ENCODE data around the gene MDGA2. TPM values are rescaled to one million over a fixed set of nuclear protein-coding genes. Genes with fewer than 3 reads are reported as not detected.

MDGA2 gene
- total RNA-seq, 1 donor from 2014 or later: 8.1 TPM

DNA sequence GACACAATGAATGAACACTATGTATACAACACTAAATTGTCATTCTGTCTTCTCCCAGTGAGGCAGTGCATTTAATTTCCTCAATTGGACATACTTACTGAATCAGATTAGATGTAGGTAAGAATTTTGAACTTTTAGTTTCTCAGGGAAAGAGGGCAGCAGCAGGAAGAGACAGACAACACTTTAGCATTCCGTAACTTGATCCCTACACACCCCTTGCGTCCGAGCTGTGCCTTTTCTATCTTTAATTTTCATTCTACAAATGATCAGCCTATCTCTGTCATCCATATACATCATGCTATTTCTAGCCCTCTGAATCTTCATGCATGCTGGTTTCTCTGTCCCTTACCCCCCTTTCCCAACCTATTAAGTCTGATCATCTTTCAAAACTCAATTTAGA, 665.8 kb downstream of the MDGA2 start:
- H3K27ac Mint-ChIP-seq (ENCODE audit: unreplicated experiment): no peak overlapping the region
- H3K36me3 Mint-ChIP-seq (ENCODE audit: low read depth, unreplicated experiment): no peaks in the 10 kb centered on the region
- peaks cover 5% of the 10 kb centered on the region for H3K4me1 Mint-ChIP-seq (ENCODE audit: unreplicated experiment)
- no peaks in the 10 kb centered on the region for H3K9me3 Mint-ChIP-seq (ENCODE audit: unreplicated experiment)
- TF ChIP-seq, protein P1, sequence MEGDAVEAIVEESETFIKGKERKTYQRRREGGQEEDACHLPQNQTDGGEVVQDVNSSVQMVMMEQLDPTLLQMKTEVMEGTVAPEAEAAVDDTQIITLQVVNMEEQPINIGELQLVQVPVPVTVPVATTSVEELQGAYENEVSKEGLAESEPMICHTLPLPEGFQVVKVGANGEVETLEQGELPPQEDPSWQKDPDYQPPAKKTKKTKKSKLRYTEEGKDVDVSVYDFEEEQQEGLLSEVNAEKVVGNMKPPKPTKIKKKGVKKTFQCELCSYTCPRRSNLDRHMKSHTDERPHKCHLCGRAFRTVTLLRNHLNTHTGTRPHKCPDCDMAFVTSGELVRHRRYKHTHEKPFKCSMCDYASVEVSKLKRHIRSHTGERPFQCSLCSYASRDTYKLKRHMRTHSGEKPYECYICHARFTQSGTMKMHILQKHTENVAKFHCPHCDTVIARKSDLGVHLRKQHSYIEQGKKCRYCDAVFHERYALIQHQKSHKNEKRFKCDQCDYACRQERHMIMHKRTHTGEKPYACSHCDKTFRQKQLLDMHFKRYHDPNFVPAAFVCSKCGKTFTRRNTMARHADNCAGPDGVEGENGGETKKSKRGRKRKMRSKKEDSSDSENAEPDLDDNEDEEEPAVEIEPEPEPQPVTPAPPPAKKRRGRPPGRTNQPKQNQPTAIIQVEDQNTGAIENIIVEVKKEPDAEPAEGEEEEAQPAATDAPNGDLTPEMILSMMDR (IDR thresholded peaks at IDR 0.05; ENCODE audit: unreplicated experiment): no peak
- no peak overlapping the region for H3K4me3 Mint-ChIP-seq (ENCODE audit: unreplicated experiment)
- H3K27me3 Mint-ChIP-seq (ENCODE audit: unreplicated experiment): no peaks in the 10 kb centered on the region
- DNase-seq (ENCODE audit: low spot score): no peak

DNA sequence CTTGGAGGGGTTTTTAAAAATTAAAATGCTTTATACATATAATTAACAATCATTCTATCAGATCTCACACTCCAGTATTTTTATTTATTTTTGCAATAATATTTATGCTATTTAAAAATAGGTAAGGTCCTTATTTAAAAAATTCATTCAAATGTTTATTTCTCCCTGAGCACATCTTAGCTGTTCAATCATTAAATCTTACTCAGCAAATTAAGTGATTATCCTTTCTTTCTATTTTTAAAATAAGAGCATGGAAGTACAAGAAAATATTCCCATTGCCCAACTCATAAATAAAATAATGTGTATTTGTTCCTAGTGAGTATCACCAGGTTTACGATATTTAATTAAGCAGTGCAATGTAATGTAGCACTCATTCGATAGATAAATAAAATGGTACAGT, 666.7 kb downstream of the MDGA2 start:
- H3K4me3 Mint-ChIP-seq (ENCODE audit: unreplicated experiment): no peak overlapping the region
- TF ChIP-seq, protein P1 (IDR thresholded peaks at IDR 0.05; ENCODE audit: unreplicated experiment): no peak
- H3K9me3 Mint-ChIP-seq (ENCODE audit: unreplicated experiment): no peaks in the 10 kb centered on the region
- H3K36me3 Mint-ChIP-seq (ENCODE audit: low read depth, unreplicated experiment): no peaks in the 10 kb centered on the region
- no peaks in the 10 kb centered on the region for H3K27me3 Mint-ChIP-seq (ENCODE audit: unreplicated experiment)
- H3K4me1 Mint-ChIP-seq (ENCODE audit: unreplicated experiment): peaks cover 5% of the 10 kb centered on the region
- DNase-seq (ENCODE audit: low spot score): no peak
- no peak overlapping the region for H3K27ac Mint-ChIP-seq (ENCODE audit: unreplicated experiment)

DNA sequence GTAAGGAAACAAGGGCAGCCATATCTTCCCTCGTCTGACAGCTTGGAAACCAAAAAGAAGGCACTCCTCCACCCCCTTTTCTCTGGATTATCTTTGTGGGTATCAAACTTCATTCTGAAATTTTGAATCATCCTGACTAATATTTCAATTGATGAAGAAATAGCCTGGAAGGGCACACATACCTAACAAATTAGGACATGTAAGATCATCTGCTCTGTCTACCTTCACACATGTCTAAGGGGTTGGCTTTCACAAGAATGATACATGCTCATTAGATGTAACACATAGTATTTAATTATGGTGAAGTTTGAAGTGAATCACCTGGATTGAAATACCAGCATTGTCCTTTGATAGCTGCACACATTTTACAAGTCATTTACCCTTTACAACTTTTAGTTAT, 675.7 kb downstream of the MDGA2 start:
- Mint-ChIP-seq H3K9me3 (ENCODE audit: unreplicated experiment) (no peaks in the 10 kb centered on the region), H3K27ac (ENCODE audit: unreplicated experiment) (no peak overlapping the region), H3K27me3 (ENCODE audit: unreplicated experiment) (no peaks in the 10 kb centered on the region), H3K4me1 (ENCODE audit: unreplicated experiment) (no peaks in the 10 kb centered on the region), H3K36me3 (ENCODE audit: low read depth, unreplicated experiment) (no peaks in the 10 kb centered on the region), H3K4me3 (ENCODE audit: unreplicated experiment) (no peak overlapping the region)
- DNase-seq (ENCODE audit: low spot score): no peak
- TF ChIP-seq, protein P1 (IDR thresholded peaks at IDR 0.05; ENCODE audit: unreplicated experiment): no peak

DNA sequence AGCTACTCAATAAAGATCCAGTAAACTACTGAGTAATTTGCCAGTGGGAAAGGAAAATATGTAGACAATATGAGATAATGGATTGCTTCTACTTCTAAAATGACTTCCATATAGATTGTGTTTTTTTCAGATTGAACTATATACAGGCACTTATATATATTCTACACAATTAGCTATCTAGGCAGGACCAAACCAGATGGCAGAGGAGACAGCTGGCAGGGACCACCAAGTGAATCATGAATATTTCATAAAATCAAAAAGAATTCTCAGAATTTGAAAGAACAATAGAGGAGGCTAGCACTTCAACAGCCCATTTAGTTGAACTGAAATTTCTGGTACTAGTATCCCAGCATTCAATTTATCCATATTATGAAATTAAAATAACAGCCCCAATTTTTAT, 685.8 kb downstream of the MDGA2 start:
- H3K36me3 Mint-ChIP-seq (ENCODE audit: low read depth, unreplicated experiment): no peaks in the 10 kb centered on the region
- DNase-seq (ENCODE audit: low spot score): no peak
- no peak overlapping the region for H3K4me3 Mint-ChIP-seq (ENCODE audit: unreplicated experiment)
- H3K27ac Mint-ChIP-seq (ENCODE audit: unreplicated experiment): no peak overlapping the region
- H3K27me3 Mint-ChIP-seq (ENCODE audit: unreplicated experiment): no peaks in the 10 kb centered on the region
- H3K9me3 Mint-ChIP-seq (ENCODE audit: unreplicated experiment): no peaks in the 10 kb centered on the region
- TF ChIP-seq, protein P1 (IDR thresholded peaks at IDR 0.05; ENCODE audit: unreplicated experiment): no peak
- no peaks in the 10 kb centered on the region for H3K4me1 Mint-ChIP-seq (ENCODE audit: unreplicated experiment)

DNA sequence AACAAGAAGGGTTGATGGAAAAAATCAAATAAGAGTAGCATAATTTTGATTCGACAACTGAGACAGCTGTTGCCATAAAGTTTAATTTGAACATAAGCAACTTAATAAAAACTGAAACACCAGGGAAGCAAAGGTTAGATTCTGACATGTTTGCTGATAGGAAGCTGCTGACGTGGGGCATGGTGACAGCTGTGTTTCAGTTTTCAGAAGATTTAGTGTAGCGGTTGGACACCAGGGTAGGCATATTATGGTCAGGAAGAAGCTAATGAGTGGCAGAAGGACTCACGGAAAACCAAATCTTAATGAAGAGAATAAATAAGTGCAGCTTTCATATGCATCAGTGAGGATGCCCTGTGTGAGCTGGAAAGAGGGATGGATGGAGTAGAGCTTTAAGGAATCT, 687.1 kb downstream of the MDGA2 start:
- Mint-ChIP-seq H3K4me3 (ENCODE audit: unreplicated experiment) (no peak overlapping the region), H3K4me1 (ENCODE audit: unreplicated experiment) (no peaks in the 10 kb centered on the region), H3K27ac (ENCODE audit: unreplicated experiment) (no peak overlapping the region), H3K36me3 (ENCODE audit: low read depth, unreplicated experiment) (no peaks in the 10 kb centered on the region), H3K27me3 (ENCODE audit: unreplicated experiment) (no peaks in the 10 kb centered on the region), H3K9me3 (ENCODE audit: unreplicated experiment) (no peaks in the 10 kb centered on the region)
- DNase-seq (ENCODE audit: low spot score): no peak
- TF ChIP-seq, protein P1 (IDR thresholded peaks at IDR 0.05; ENCODE audit: unreplicated experiment): no peak

Measured in endothelial cell (in vitro differentiated cells).